Measurements from ENCODE around the gene BTAF1. TPM values are rescaled to one million over a fixed set of nuclear protein-coding genes. Genes with fewer than 3 reads are reported as not detected.

The BTAF1 gene
- total RNA-seq, 1 experiment from 2014 or later = 45.2 TPM

- peak overlapping the region in 1 of 3 experiments; percentile 56; a peak in 1 of 7 replicates for H3K27ac Mint-ChIP-seq
- Histone ChIP-seq H4K91ac (ENCODE audit: insufficient read length, low read depth, low read length) (no peak overlapping the region), H3K14ac (ENCODE audit: insufficient read depth, low read length) (no peak overlapping the region), H3K23me2 (ENCODE audit: insufficient read length, low read depth, low read length, poor library complexity, severe bottlenecking) (no peaks in the 10 kb centered on the region), H4K5ac (ENCODE audit: insufficient read length, low read depth, low read length) (no peak overlapping the region), H2BK120ac (ENCODE audit: low read depth, low read length, poor library complexity, severe bottlenecking) (no peak overlapping the region), H3K79me1 (ENCODE audit: insufficient read depth, low read depth, low read length, poor library complexity, severe bottlenecking) (no peaks in the 10 kb centered on the region), H4K8ac (replicated peaks; ENCODE audit: insufficient read length, low read depth, low read length) (no peak overlapping the region), H2BK15ac (ENCODE audit: low read depth, low read length) (no peak overlapping the region), H2AFZ (ENCODE audit: low read length) (no peak overlapping the region), H3K9me3 (ENCODE audit: control insufficient read depth, low read depth, low read length) (no peaks in the 10 kb centered on the region), H3K27ac (ENCODE audit: insufficient read length, low read depth, low read length) (no peak overlapping the region), H3K4me1 (ENCODE audit: insufficient read depth, low read length) (0 out of 2 replicates have a peak, but pooled peaks cover 2% of the 10 kb centered on the region), H3K27me3 (ENCODE audit: insufficient read depth, low read length) (no peaks in the 10 kb centered on the region), H3K9ac (ENCODE audit: extremely low read depth, insufficient read length, low read length) (no peak overlapping the region), H2BK12ac (ENCODE audit: insufficient read length, low read depth, low read length) (no peak overlapping the region), H2BK20ac (ENCODE audit: low read depth, low read length, poor library complexity, severe bottlenecking) (no peak overlapping the region), H3K4me2 (ENCODE audit: insufficient read depth, insufficient read length, low read length) (no peak overlapping the region), H3K79me2 (ENCODE audit: insufficient read depth, low read length) (no peaks in the 10 kb centered on the region), H3K4ac (ENCODE audit: low read depth, low read length) (no peak overlapping the region), H3K56ac (ENCODE audit: insufficient read length, low read depth, low read length) (no peak overlapping the region), H3K23ac (ENCODE audit: insufficient read length, low read depth, low read length) (no peak overlapping the region), H2AK5ac (ENCODE audit: insufficient read length, low read length) (no peak overlapping the region), H4K20me1 (ENCODE audit: control insufficient read depth, insufficient read depth, insufficient read length) (no peaks in the 10 kb centered on the region), H3T11ph (ENCODE audit: low read length) (no peak overlapping the region), H2BK5ac (ENCODE audit: insufficient read length, low read length) (no peak overlapping the region), H3K18ac (ENCODE audit: insufficient read length, low read depth, low read length) (no peak overlapping the region)
- H3K27me3 Mint-ChIP-seq (ENCODE audit: low read depth) = no peaks in the 10 kb centered on the region
- no peak overlapping the region for H3K4me3 Mint-ChIP-seq
- H3K4me1 Mint-ChIP-seq = peaks cover 0 to 6% of the 10 kb centered on the region in 2 experiments; a peak in 3 of 4 replicates
- no peak for TF ChIP-seq CTCF (conservative IDR thresholded peaks at IDR 0.05)
- WGBS (ENCODE audit: extremely low coverage, insufficient read length, low lambda C conversion rate) = no CpG with 5 or more reads among the region's 18 CpGs
- H3K36me3 Mint-ChIP-seq (ENCODE audit: insufficient read depth in 1 of 3, low read depth in 3 of 3) = no peaks in the 10 kb centered on the region
- no peak for DNase-seq
- H3K9me3 Mint-ChIP-seq = no peaks in the 10 kb centered on the region
Observed at GRCh38 chr10:92052088-92052487, 128.5 kb downstream of the BTAF1 start.
